GM18517 (cell line): ENCODE data around the gene CCNF.
"Not testable (repeated sequence)": the region's sequence is repeated elsewhere in the genome, so short reads cannot be mapped to it uniquely, and the experiment has no call there.

Experiments
- ATAC-seq: cut with Tn5 transposase; IDR thresholded peaks from one replicate; pipeline ENCODE4 v1.9.1; 2021; ENCODE audit warnings: mild to moderate bottlenecking, moderate library complexity; ENCODE audit not compliant: unreplicated experiment

The CCNF gene

GRCh38 chr16:2429034-2429770 is at the start of gene CCNF:
TSS of gene CCNF (plus strand) at chr16:2429447. CDS start at chr16:2429482, 35 bp downstream.
- ATAC-seq, result peak; percentile 82

- no peak for ATAC-seq
Observed at GRCh38 chr16:2383501-2383900, 45.7 kb upstream of the CCNF start.

GRCh38 chr16:2384426-2384825 is 44.8 kb upstream of the CCNF start:
- ATAC-seq, result no peak

GRCh38 chr16:2385190-2385836 is 43.9 kb upstream of the CCNF start:
- no peak for ATAC-seq

GRCh38 chr16:2385982-2386381 is 43.3 kb upstream of the CCNF start:
- not testable (repeated sequence) for ATAC-seq

- no peak for ATAC-seq
Observed at GRCh38 chr16:2386990-2387389, 42.3 kb upstream of the CCNF start.

- ATAC-seq, result no peak
Observed at GRCh38 chr16:2388139-2388874, 40.9 kb upstream of the CCNF start.

GRCh38 chr16:2388875-2389433 is 40.3 kb upstream of the CCNF start:
- no peak for ATAC-seq

- no peak for ATAC-seq
Observed at GRCh38 chr16:2392025-2392424, 37.2 kb upstream of the CCNF start.

- no peak for ATAC-seq
Observed at GRCh38 chr16:2398520-2398919, 30.7 kb upstream of the CCNF start.

- ATAC-seq, result no peak
Observed at GRCh38 chr16:2404099-2404498, 25.1 kb upstream of the CCNF start.

- no peak for ATAC-seq
Observed at GRCh38 chr16:2415085-2415484, 14.2 kb upstream of the CCNF start.

- ATAC-seq, result no peak
Observed at GRCh38 chr16:2420035-2420434, 9.2 kb upstream of the CCNF start.

- no peak for ATAC-seq
Observed at GRCh38 chr16:2422123-2422867, 7.0 kb upstream of the CCNF start.

- ATAC-seq, result no peak
Observed at GRCh38 chr16:2424061-2425007, 4.9 kb upstream of the CCNF start.

GRCh38 chr16:2425008-2425518 is 4.2 kb upstream of the CCNF start:
- no peak for ATAC-seq

- ATAC-seq, result no peak
Observed at GRCh38 chr16:2425825-2426430, 3.3 kb upstream of the CCNF start.

GRCh38 chr16:2426941-2427361 is 2.3 kb upstream of the CCNF start:
- no peak for ATAC-seq

- no peak for ATAC-seq
Observed at GRCh38 chr16:2427526-2427925, 1.7 kb upstream of the CCNF start.
